HG03575 (cell line): ENCODE measurements around the gene PHACTR2.

Experiments
- ATAC-seq: cut with Tn5 transposase; IDR thresholded peaks from one replicate; pipeline ENCODE4 v1.9.1; 2021; ENCODE audit not compliant: unreplicated experiment, insufficient number of reproducible peaks, low FRiP score; ENCODE audit errors: extremely low read depth

PHACTR2 gene

GRCh38 chr6:143695130-143695968 is 17.6 kb downstream of the PHACTR2 start:
- no peak for ATAC-seq

- no peak for ATAC-seq
These were observed 18.4 kb downstream of the PHACTR2 start for GRCh38 chr6:143695969-143696663.

GRCh38 chr6:143696664-143697000 is 18.9 kb downstream of the PHACTR2 start:
- ATAC-seq = no peak

- no peak for ATAC-seq
These were observed 19.5 kb downstream of the PHACTR2 start for GRCh38 chr6:143697076-143697800.

- no peak for ATAC-seq
These were observed 20.6 kb downstream of the PHACTR2 start for GRCh38 chr6:143698329-143698728.

- ATAC-seq = no peak
These were observed 21.1 kb downstream of the PHACTR2 start for GRCh38 chr6:143698759-143699429.

GRCh38 chr6:143699430-143699825 is 21.7 kb downstream of the PHACTR2 start:
- no peak for ATAC-seq

- ATAC-seq = no peak
These were observed 23.1 kb downstream of the PHACTR2 start for GRCh38 chr6:143700684-143701348.

GRCh38 chr6:143701349-143702234 is 23.8 kb downstream of the PHACTR2 start:
- ATAC-seq = no peak

GRCh38 chr6:143705569-143705968 is 27.8 kb downstream of the PHACTR2 start:
- ATAC-seq = no peak

- ATAC-seq = no peak
These were observed 29.9 kb downstream of the PHACTR2 start for GRCh38 chr6:143707697-143708096.

- ATAC-seq = no peak
These were observed 31.1 kb downstream of the PHACTR2 start for GRCh38 chr6:143708889-143709288.

GRCh38 chr6:143711714-143712113 is 33.9 kb downstream of the PHACTR2 start:
- no peak for ATAC-seq

GRCh38 chr6:143718472-143718871 is 40.7 kb downstream of the PHACTR2 start:
- no peak for ATAC-seq

GRCh38 chr6:143721642-143722041 is 43.9 kb downstream of the PHACTR2 start:
- ATAC-seq = no peak

- no peak for ATAC-seq
These were observed 47.1 kb downstream of the PHACTR2 start for GRCh38 chr6:143724876-143725275.

- no peak for ATAC-seq
These were observed 48.4 kb downstream of the PHACTR2 start for GRCh38 chr6:143726015-143726647.
